ENCODE results near the gene SLC7A7. TPM values are rescaled to one million over a fixed set of nuclear protein-coding genes. Genes with fewer than 3 reads are reported as not detected.
A peak's percentile ranks its signal among the peaks of the same experiment; 100 is the strongest.
"Not testable (repeated sequence)": the region's sequence is repeated elsewhere in the genome, so short reads cannot be mapped to it uniquely, and the experiment has no call there.

The SLC7A7 gene
- 63.5 and 76.5 TPM in 2 replicates for total RNA-seq
- polyA plus RNA-seq (2012), result 13.4 TPM

DNA sequence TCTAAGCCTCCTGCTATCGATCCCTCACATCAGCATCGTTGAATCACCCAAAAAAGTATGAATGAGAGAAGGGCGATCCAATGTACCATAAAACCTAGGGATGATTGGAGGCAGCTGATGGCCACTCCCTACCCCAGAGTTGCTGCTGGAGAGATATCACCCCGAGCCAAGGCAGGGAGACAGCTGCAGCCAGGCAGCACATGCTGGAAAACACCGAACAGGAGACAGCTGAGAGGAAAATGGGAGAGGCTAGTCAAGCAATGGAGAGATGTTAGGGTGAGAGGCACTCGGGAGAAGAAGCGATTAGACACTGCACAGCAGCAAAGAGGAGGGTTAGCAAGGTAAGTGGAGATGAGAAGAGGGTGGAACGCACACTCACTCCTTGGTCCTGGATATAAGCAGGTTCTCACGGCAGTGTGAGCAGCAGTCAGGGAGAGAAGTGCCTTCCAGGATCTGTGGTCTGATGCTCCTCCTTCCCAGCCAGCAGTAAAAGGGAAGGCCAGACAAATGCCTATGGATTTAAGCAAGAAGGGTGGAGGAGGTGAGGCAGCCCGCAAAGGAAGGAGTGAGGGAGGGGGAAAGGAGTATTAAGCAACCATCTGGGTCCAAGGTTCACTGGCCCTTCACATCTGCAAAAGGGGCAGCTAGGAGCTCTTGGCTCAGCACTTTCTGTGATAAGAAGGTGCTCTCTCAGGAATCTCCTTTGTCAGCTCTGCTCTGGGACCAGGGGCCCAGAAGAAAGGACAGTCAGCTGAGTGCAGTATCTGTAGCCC is at the start of gene SLC7A7:
SLC7A7 (minus strand) TSS at position 495 of the 773 bp plus-strand sequence. CDS start 2,037 bp downstream, outside the sequence.
- peak; percentile 93 for DNase-seq (ENCODE audit: low read depth)

DNA sequence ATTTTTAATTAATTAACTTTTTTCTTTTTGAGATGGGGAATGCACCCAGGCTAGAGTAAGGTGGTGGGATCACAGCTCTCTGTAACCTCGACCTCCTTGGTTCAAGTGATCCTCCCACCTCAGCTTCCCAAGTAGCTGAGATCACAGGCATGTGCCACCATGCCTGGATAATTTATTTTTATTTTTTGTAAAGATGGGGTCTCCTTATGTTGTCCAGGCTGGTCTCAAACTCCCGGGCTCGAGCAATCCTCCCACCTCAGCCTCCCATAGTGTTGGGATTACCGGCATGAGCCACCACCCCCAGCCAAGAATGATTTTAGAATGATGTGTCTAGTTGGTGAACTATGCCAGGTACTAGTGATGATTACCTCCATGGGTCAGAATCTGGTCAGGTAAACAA is 49.7 kb upstream of the SLC7A7 start:
- no peak for DNase-seq (ENCODE audit: low read depth)

DNA sequence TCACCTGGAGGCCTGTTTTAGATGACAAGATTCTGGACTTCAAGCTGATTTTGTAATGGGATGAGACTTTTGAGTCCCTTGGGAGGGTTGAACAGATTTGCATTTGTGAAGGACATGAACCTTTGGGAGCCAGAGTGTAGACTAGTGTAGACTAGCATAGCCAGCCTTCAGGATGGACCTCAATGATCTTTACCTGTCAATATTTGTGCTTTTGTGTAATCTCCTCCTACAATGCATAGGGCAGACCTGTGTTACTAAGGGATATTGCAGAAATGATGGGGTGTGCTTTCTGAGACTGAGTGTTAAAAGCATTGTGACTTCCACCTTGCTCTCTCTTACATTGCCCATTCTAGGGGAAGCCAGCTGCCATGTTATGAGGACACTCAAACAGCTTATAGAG is 46.4 kb upstream of the SLC7A7 start:
- no peak for DNase-seq (ENCODE audit: low read depth)

DNA sequence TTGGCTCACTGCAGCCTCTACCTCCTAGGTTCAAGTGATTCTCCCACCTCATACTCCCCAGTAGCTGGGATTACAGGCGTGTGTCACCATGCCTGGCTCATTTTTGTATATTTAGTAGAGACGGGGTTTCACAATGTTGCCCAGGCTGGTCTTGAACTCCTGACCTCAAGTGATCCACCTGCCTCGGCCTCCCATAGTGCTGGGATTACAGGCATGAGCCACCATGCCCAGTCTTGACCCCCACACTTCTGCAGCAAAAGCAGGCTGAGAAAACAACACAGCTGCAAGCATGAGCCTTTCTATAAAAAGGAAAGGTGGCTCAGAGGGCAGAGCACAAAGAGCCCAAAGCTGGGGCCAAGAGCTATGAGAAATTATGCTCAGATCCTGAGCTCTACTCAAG is 45.1 kb upstream of the SLC7A7 start:
- DNase-seq (ENCODE audit: low read depth), result not testable (repeated sequence)

DNA sequence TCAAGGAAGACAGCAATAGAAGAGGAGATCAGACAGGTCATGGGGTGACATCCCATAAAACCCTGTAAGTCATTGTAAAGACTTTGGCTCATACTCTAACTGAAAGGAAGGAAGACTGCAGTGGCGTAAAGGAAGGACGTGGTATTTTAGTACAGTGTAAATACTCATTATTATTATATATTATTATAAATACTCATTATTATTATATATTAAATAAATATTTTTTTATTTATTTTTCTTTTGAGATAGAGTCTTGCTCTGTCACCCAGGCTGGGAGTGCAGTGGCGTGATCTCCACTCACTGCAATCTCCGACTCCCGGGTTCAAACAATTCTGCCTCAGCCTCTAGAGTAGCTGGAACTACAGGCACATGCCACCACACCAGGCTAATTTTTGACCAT is 41.2 kb upstream of the SLC7A7 start:
- no peak for DNase-seq (ENCODE audit: low read depth)

GRCh38 chr14:22854963-22855724 is 39.9 kb upstream of the SLC7A7 start:
- no peak for DNase-seq (ENCODE audit: low read depth)

- DNase-seq (ENCODE audit: low read depth), result not testable (repeated sequence)
Observed at GRCh38 chr14:22854296-22854695, 39.1 kb upstream of the SLC7A7 start.

DNA sequence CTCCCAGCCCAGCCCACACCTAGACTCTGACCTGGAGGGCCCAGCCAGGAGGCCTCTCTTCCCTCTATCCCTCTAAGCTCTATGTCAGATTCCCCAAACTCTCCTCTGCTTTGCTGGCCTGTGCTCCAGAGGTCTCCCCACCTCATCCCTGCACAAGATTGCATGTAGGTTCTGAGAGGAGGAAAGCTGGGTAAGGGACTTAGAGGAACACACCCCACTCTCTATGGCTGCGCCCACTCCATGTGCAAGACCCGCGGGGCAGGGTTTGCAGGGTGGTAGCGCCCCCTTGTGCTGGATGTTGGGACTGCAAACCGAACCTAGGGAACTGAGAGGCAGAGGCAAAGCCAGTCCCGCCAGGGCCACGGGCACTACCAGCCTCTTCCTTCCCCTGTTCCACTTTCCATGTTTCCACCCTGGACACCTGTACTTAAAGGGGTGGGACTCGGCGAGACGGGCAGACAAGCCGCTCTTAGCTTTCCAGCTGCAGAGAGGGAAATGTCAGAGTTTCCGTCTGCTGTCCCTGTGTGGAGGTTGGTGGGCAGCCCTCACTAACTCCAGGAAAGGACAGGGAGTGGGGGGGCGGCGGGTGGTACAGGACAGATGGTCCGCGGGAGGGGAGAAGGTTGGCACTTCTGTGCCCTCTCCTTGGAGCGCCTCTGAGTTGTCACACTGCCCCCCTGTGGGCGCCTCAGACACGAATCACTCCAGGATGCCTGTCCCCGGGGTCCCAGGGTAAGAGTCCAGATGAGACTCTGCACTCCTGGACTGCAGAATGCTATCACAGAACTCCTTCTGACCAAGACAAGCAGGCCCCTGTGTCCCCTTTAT is 37.9 kb upstream of the SLC7A7 start:
- DNase-seq (ENCODE audit: low read depth), result peak; percentile 92

- no peak for DNase-seq (ENCODE audit: low read depth)
Observed at GRCh38 chr14:22852599-22852939, 37.3 kb upstream of the SLC7A7 start.

DNA sequence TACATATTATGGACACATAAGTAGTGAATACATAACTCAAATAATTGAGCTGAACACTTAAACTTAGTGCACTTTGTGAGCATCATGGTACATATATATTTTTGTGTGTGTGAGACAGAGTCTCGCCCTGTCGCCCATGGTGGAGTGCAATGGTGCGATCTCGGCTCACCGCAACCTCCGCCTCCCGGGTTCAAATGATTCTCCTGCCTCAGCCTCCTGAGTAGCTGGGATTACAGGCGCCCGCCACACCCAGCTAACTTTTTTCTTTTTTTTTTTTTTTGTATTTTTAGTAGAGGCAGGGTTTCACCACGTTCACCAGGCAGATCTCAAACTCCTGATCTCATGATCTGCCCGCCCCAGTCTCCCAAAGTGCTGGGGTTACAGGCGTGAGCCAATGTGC is 36.9 kb upstream of the SLC7A7 start:
- DNase-seq (ENCODE audit: low read depth), result not testable (repeated sequence)

DNA sequence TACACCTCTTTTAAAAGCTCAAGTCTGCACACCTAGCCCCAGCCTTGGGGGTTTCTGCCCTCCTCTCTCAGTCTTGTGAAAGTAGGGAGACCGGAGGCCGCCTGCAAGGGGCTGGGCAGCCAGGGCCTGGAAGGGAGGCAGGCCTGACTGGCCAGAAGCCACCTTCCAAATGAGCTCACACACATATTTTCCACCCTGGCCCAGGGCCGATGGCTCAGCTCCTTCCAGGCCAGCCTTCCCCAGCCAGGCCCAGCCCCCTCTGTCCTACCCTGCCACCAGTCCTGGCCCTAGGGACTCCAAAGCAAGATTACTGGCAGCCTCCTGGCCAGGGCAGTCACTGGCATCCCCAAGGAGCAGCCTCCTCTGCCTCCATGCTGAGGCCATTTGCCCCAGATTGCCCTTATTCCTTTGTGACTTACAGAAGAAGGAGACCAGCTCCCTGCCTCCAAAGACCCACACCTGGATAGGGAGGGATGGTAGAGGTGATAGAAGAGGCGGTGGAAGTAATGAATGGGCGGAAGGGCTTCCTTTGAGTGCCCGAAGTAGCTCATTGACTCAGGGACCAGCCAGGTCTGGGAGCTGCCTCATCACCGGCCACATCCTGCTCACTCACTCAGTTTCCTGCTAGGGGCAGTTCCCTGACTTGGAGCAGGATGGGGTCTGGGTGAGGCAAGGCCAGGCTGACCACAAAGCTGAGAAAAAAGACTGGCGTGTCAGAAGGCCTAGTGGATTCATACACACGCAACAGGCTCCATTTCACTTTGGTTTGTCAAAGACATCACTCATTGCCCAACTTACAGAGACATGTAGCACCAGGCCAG is 35.9 kb upstream of the SLC7A7 start:
- DNase-seq (ENCODE audit: low read depth), result peak; percentile 95

DNA sequence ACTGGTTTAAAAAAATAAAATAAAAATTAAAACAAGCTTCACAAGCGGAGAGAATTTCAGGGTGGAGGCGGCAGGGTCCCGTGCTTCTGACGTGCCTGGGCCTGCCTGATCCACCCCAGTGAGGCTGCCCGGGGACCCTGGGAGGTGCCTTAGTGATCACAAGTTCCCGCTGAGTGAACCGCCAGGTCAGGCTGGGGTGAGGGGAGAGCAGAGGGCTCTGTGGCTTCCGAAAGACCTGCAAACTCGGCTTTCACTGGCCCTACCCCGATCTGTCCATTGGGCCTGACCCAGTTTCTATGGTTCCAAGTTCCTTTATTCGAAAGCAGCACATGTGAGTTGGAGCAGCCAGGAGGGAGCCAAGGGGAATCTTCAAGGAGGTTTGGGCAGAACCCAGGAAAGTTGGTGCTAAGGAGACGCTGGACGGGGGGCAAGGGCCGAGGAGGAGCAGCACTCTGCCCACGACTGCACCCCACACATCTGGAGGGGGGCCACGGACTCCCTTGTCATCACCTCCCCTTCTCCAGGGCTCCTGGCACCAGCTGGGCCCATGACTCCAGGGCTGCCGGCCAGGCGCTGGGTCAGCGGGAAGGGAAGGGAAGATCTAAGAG is 34.1 kb upstream of the SLC7A7 start:
- peak; percentile 38 for DNase-seq (ENCODE audit: low read depth)

GRCh38 chr14:22848351-22849164 is 33.3 kb upstream of the SLC7A7 start:
- DNase-seq (ENCODE audit: low read depth), result peak; percentile 92

- peak; percentile 86 for DNase-seq (ENCODE audit: low read depth)
Observed at GRCh38 chr14:22847661-22848341, 32.6 kb upstream of the SLC7A7 start.

DNA sequence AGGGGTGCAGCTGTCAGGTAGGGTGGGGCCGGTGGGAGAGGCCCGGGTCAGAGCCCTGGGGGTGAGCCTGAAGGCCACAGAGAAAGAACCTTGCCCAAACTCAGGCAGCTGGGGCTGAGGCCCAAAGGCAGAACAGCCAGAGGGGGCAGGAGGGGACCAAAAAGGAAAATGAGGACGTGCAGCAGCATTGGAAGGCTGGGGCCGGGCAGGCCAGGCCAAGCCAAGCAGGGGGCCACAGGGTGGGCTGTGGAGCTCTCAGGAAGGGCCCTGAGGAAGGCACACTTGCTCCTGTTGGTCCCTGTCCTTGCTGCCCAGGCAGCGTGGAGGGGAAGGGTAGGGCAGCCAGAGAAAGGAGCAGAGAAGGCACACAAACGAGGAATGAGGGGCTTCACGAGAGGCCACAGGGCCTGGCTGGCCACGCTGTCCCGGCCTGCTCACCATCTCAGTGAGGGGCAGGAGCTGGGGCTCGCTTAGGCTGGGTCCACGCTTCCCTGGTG is 31.6 kb upstream of the SLC7A7 start:
- DNase-seq (ENCODE audit: low read depth), result peak; percentile 77

DNA sequence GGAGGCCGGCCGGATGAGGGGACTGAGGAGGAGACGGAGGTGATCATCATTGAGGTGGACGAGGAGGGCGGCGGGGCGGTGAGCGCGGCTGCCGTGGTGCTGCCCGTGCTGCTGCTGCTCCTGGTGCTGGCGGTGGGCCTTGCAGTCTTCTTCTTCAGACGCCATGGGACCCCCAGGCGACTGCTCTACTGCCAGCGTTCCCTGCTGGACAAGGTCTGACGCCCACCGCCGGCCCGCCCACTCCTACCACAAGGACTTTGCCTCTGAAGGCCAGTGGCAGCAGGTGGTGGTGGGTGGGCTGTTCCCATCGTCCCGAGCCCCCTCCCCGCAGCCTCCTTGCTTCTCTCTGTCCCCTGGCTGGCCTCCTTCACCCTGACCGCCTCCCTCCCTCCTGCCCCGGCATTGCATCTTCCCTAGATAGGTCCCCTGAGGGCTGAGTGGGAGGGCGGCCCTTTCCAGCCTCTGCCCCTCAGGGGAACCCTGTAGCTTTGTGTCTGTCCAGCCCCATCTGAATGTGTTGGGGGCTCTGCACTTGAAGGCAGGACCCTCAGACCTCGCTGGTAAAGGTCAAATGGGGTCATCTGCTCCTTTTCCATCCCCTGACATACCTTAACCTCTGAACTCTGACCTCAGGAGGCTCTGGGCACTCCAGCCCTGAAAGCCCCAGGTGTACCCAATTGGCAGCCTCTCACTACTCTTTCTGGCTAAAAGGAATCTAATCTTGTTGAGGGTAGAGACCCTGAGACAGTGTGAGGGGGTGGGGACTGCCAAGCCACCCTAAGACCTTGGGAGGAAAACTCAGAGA is 30.8 kb upstream of the SLC7A7 start:
- no peak for DNase-seq (ENCODE audit: low read depth)

DNA sequence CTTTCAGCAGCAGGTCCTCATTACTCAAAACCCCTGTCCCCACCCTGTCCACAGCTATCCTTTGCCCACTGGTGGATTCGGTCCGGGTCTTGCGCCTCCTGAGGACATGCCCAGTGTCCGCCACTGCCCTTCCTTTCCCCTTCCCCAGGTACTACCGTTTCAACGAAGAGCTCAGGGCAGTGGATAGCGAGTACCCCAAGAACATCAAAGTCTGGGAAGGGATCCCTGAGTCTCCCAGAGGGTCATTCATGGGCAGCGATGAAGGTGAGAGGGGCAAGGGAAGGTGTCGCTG is 29.8 kb upstream of the SLC7A7 start:
- no peak for DNase-seq (ENCODE audit: low read depth)
